GM10847 (cell line): Measurements from ENCODE around the gene TTLL5.

Source experiments
- POLR2A ChIP-seq: IDR thresholded peaks from 2 replicates; pipeline ENCODE4 v1.6.1; 2011; ENCODE audit not compliant: insufficient read length; ENCODE audit errors: extremely low read depth

The TTLL5 gene

GRCh38 chr14:75672605-75673192, 11.7 kb downstream of the TTLL5 start:
- TF ChIP-seq POLR2A: no peak

DNA sequence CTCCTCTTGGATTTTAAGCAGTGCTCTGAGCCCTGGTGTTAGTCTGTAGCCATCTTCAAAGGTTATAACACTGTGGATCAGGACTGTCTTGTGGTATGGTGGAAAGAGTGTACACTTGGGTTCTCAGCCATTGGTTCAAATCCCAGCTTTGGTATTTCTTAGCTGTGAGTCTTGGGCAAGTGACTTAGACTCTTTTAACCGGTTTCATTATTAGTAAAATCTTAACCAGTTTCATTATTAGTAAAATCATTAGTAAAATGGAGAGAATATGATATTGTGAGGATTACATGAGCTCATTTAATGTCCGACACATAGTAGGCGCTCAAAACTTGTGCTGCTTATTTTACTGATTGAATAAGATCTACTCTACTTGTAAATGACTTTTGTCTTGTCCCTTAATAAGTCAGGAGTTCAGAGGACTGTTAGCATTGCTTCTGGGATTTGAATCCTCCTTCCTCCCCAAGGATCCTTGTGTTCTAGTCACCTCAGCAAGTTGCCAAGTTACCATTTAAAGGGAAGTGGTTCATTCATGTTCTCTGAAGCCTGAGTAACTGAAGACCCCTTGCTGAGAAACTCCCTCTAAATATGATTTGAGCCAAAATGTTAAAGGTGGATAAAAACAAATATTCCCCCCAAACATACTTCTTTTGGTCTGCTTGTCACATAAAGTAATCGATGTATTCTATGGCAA, 12.4 kb downstream of the TTLL5 start:
- TF ChIP-seq POLR2A: no peak

- no peak for TF ChIP-seq POLR2A
These were observed 14.4 kb downstream of the TTLL5 start for GRCh38 chr14:75675265-75675960.

DNA sequence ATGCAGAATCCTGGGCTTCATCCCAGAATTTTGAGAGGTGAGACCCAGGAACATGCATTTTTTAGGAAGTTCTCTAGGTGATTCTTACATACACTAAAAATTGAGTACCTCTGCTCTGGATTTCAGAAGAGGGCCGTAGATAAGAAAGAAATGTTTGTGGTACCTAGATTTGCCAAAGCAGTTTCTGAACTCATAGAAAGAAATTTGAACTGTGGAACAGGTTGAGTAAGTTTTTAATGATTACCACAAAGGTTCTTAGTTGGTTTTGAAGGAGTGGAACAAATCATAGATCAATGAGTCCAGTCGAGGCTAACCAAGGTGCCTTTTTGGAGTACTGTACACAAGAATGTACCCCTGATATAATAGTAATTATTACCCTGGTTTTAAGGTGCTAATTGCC, 24.9 kb downstream of the TTLL5 start:
- TF ChIP-seq POLR2A: no peak

DNA sequence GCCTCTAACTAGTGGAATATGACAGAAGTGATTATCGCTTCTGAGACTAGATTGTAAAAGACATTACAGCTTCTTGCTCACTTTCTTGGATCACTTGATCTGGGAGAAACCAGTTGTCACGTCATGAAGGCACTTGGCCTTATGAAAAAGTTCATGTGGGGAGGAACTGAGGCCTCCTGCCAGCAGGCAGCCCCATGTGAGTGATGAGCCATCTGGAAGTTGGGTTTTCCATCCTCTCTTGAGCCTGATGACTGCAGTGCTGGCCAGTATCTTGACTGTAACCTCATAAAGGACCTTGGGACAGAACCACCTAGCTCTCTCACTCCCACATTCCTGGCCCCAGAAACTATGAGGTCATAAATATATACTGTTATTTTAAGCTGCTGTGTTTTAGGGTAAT, 28.0 kb downstream of the TTLL5 start:
- TF ChIP-seq POLR2A: no peak

- TF ChIP-seq POLR2A: no peak
These were observed 29.0 kb downstream of the TTLL5 start for GRCh38 chr14:75690010-75690409.

DNA sequence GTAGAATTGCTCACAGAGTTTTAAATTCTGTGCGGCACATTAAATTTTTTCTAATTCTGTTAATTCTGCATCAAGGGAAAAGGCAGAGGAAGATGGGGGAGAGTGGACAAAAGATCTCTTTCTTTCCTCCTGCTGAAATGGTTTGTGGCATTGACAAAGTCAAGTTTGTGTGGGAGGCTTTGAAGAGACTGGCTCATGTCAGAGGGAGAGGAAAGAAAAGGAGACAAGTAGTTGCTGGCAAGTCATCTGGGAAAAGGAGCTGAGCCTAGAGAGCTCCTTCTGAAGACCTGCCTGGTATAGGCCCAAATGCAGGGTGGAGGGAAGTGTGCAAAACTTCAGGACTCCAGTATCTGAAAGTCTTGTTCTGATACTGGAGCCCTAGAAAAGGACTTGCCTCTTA, 36.3 kb downstream of the TTLL5 start:
- no peak for TF ChIP-seq POLR2A

DNA sequence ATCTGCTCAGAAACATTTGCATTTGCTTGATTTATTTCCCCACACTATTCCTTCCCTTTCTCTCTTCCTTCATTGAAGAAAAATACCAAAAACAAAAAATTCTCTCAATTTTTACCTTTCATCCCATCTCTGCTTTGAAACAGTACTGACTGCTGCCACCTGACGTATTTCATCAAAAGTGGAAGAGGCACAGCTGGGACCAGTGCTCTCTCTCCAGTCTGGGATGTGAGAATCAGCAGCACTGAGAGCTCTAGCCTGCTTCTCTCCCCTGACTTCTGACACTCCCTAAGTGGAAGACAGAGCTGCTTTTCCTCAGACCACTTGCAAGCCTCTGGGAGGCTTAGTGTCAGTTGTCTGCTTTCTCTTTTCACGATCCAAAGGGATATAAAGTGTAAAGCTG, 36.9 kb downstream of the TTLL5 start:
- no peak for TF ChIP-seq POLR2A

GRCh38 chr14:75699331-75699730, 38.3 kb downstream of the TTLL5 start:
- TF ChIP-seq POLR2A: no peak

DNA sequence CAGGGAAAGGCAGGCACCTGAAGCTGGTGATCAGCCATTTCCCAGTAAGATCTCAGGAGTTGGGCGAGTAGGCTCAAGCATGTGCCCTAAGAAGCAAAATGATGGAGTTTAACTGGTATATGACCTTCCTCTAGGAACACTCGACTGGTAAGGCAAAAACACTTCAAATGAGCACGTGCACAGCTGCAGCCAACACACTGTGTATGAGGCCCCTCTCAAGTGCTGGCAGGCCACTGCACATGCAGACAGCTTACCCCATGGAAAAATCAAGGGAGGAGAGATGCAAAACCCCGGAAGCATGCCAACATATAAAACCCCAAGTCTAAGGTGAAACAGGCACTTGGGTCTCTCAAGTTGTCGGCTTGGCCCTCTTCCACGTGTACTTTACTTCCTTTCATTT, 39.2 kb downstream of the TTLL5 start:
- TF ChIP-seq POLR2A: no peak

- TF ChIP-seq POLR2A: no peak
These were observed 41.1 kb downstream of the TTLL5 start for GRCh38 chr14:75702122-75702521.

DNA sequence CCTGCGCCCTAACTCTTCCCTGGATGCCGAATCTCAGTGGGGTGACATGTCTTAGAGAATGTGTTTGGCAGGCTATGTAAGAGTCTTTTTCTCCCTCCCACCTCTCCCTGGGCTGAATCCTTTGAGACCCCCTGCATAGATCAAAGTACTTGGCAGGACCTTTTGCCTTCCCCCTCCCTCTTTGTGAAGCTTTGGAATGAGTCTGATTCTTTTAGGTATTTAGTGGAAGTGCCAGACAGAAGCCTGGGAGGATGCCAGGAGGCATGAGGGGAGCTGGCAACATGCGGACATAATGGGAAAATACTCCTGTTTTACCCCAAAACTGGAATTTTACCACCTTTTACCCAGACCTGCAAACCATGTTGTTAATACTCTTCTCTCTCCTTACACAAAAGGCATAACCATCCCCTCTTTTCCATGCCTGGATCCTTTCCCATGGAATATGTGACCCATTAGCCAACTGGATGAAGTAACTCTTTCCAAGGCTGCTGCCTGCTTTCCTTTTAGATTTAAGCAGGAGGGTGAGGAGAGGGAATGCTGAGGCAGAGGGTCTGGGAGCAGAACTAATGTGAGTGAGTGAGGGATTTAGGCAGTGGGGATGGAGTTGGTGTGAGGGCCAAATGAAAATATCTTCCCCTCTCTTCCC, 41.7 kb downstream of the TTLL5 start:
- no peak for TF ChIP-seq POLR2A

DNA sequence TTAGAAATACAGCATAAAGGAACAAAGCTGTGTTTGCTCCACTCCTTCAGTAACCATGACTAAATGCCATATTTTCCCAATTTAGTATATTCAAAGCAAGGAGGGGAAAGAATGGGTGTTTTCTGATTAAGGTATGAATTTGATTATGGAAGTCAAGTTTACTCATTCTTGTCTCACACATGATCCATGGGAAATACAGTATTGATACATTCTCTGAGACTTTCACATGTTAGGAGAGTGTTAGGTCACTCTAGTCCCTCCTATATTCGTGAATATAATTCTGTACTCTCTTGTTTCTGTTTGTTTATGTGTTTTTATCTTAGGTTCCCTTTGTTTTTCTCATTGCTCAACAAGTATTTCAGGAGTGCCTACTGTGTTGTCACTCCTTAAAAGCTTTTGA, 42.4 kb downstream of the TTLL5 start:
- TF ChIP-seq POLR2A: no peak

DNA sequence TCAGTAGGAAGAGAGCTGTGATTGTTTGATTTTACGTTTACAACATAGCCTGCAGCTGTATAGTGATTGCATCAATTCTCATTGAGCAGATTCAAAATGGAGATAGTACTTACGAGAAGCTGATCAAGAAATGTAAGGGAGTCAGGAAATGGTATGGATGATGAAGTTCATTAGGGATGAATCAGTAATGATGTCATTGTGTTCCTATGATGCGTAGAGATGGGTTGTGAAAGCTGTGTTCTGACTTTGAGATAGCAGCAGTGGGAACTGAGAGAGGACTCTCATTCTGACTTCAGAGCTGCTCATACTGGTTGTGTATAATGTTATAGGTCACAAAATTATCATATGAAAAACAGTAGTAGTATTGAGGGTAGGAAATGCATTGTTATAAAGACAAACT, 44.0 kb downstream of the TTLL5 start:
- no peak for TF ChIP-seq POLR2A

GRCh38 chr14:75709207-75709812, 48.3 kb downstream of the TTLL5 start:
- TF ChIP-seq POLR2A: no peak

DNA sequence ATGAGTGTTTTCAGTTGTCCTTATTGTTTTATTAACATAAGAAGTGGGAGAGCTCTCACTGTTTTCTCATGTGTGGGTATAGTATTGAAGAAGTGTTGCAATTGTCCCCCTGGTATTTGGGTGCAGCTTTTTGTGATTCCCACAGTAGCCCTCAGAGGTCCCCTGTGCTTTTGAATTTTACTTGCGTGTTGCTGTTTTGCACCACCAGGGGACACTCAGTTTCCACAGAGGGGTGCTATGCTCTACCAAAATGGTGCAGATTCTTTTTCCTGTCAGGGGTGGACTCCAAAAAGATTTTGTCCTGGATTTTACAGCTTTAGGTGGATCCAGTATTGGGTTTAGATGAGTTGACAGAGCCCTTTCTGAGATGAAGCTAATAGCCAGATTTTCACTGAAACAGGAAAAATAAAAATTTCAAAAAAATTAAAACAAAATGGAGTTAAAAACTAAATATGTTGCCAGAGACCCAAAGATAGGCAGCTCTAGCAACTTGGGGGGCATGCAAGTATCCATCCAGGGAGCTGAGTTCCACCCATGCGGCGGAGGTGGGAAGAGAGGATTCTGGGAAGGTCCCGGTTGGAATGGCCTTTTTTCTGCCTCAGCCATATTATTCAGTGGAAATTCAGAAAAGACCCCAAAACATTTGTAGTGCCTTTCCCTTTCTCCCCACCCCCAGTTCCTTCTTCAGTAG, 50.2 kb downstream of the TTLL5 start:
- TF ChIP-seq POLR2A: no peak

GRCh38 chr14:75711796-75712211, 50.8 kb downstream of the TTLL5 start:
- no peak for TF ChIP-seq POLR2A
